Measurements from ENCODE around the gene NFATC2IP.

The NFATC2IP gene

DNA sequence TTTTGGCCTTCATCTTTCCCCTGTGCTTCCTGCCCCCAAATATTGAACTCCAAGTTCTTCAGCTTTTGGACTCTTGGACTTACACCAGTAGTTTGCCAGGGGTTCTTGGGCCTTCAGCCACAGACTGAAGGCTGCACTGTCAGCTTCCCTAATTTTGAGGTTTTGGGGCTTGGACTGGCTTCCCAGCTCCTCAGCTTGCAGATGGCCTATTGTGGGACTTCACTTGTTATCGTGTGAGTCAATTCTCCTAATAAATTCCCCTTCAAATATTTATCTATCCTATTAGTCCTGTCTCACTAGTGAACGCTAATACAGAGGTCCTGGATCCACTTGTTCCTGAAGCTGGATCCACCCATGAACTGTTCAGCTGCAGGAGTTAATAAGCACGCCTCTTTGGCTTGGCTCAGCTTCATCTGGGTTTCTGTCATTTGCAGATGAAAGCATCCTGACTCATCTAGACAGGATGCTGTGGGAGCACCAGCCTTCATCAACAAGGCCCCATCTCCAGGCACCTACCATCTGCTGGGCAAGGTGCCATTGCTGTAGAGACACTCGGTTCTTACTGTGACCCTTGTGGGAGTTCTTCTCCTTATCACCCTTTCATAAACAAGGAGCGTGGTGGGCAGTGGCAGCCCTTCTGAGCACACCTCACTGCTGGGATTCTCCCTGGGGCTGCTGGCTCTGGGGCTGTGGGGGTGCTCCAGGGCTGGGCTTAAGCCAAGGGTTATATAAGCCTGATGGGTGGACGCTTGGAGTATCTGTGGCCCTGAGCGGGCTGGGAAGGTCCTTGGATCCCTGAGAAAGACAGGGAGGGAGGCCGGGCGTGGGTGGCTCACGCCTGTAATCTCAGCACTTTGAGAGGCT lies 57.2 kb downstream of the NFATC2IP start:
- Histone ChIP-seq H3K9me3 (ENCODE audit: low read depth, low read length) (no peaks in the 10 kb centered on the region), H3K4me3 (no peak overlapping the region), H3K9ac (ENCODE audit: insufficient read length) (no peak overlapping the region), H3K36me3 (ENCODE audit: insufficient read depth, low read length) (no peaks in the 10 kb centered on the region), H3K27ac (no peak overlapping the region)
- DNase-seq (ENCODE audit: low read depth, low spot score) = no peak
- TF ChIP-seq FOXP2 (optimal IDR thresholded peaks at IDR 0.05; ENCODE audit: control extremely low read depth, extremely low read length, insufficient read depth) = no peak
- no peak for TF ChIP-seq EZH2 (IDR thresholded peaks at IDR 0.05)
- no peak for TF ChIP-seq POLR2AphosphoS5 (IDR thresholded peaks at IDR 0.05; ENCODE audit: borderline replicate concordance, low read depth, low read length)

DNA sequence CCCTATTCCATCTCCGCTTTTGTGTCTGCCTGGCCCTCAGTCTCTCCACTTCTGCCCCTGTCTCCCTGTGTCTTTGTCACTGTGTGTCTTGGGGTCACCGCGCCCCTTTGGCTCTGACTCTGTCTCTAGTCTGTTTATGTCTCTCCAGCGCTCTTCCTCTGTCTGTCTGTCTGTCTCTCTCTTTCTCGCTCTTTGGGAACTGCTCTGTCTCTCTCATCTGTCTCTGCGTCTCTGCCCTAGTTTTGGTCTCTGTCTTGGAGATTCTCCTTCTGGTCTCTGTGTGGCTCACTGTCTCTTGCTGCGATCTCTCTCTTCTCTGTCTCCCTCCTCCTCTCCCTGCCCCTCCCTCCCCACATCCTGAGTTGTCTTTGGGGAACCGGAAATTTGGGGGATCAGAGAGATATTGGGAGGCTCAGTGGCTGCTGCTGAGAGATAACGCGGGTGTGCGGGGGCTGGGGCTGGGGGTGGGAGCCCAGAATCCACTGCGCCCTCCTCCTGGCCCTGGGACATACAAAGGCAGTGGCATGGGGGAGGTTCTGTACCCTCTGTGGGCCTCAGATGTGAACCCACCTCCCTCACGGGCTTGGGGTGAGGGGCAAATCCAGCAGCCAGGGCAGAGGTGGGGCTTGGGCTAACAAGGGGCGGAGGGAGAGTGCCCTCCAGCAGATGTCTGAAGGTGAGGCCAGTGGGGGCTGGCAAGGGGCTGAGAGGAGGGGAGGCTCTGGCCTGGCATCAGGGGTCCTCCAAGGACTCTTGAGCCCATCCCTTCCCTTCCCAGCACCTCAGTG lies 58.5 kb downstream of the NFATC2IP start:
- H3K9ac ChIP-seq (ENCODE audit: insufficient read length) = no peak overlapping the region
- TF ChIP-seq EZH2 (IDR thresholded peaks at IDR 0.05) = no peak
- no peak for TF ChIP-seq POLR2AphosphoS5 (IDR thresholded peaks at IDR 0.05; ENCODE audit: borderline replicate concordance, low read depth, low read length)
- TF ChIP-seq FOXP2 (optimal IDR thresholded peaks at IDR 0.05; ENCODE audit: control extremely low read depth, extremely low read length, insufficient read depth) = no peak
- DNase-seq (ENCODE audit: low read depth, low spot score) = no peak

GRCh38 chr16:29009838-29010166 lies 59.1 kb downstream of the NFATC2IP start:
- Histone ChIP-seq H3K4me3 (no peak overlapping the region), H3K36me3 (ENCODE audit: insufficient read depth, low read length) (no peaks in the 10 kb centered on the region), H3K27ac (no peak overlapping the region), H3K9ac (ENCODE audit: insufficient read length) (no peak overlapping the region), H3K9me3 (ENCODE audit: low read depth, low read length) (no peaks in the 10 kb centered on the region)
- DNase-seq (ENCODE audit: low read depth, low spot score) = no peak
- no peak for TF ChIP-seq POLR2AphosphoS5 (IDR thresholded peaks at IDR 0.05; ENCODE audit: borderline replicate concordance, low read depth, low read length)
- TF ChIP-seq FOXP2 (optimal IDR thresholded peaks at IDR 0.05; ENCODE audit: control extremely low read depth, extremely low read length, insufficient read depth) = no peak
- TF ChIP-seq EZH2 (IDR thresholded peaks at IDR 0.05) = no peak

More for the DNA sequence above, 58.5 kb downstream of the NFATC2IP start:
- no peak overlapping the region for H3K4me3 ChIP-seq
- no peaks in the 10 kb centered on the region for H3K36me3 ChIP-seq (ENCODE audit: insufficient read depth, low read length)
- no peaks in the 10 kb centered on the region for H3K9me3 ChIP-seq (ENCODE audit: low read depth, low read length)
- H3K27ac ChIP-seq = no peak overlapping the region

DNA sequence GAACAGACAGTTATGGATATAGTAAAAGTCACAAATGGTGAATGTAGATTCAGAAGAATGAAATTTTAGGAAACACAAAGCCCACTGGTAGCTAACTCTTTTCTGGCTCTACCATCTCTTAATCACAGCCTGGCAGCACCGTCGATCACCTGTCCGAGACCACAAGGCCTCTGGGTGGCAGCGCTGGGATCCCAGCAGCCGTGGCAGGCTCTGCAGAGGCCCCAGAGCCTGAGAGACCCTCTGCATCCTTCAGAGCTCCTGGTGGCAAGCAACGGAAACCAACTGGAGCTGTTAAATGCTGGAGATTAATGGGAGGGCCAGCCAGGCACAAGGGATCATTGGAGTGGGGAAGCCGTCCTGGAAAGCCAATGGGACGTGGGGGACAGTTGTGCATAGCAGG lies 60.4 kb downstream of the NFATC2IP start:
- Histone ChIP-seq H3K9me3 (ENCODE audit: low read depth, low read length) (no peaks in the 10 kb centered on the region), H3K9ac (ENCODE audit: insufficient read length) (no peak overlapping the region), H3K36me3 (ENCODE audit: insufficient read depth, low read length) (no peaks in the 10 kb centered on the region), H3K27ac (no peak overlapping the region), H3K4me3 (no peak overlapping the region)
- DNase-seq (ENCODE audit: low read depth, low spot score) = no peak
- TF ChIP-seq EZH2 (IDR thresholded peaks at IDR 0.05) (no peak), POLR2AphosphoS5 (IDR thresholded peaks at IDR 0.05; ENCODE audit: borderline replicate concordance, low read depth, low read length) (no peak), FOXP2 (optimal IDR thresholded peaks at IDR 0.05; ENCODE audit: control extremely low read depth, extremely low read length, insufficient read depth) (no peak)

DNA sequence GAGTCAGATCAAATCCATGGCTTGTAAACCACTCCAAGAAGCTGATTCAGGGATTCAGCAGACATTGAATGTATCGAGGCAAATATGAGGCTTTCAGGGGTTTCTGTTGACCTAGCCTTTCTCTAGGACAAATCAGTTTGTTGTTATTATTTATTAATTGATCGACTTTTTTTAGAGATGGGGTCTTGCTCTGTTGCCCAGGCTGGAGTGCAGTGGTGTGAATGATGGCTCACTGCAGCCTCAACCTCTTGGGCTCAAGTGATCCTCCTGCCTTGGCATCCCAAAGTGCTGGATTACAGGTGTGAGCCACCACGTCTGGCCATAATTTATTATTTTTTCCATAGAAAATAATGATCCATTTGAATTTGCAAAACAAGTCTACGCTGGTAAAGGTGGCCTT lies 61.1 kb downstream of the NFATC2IP start:
- H3K4me3 ChIP-seq = no peak overlapping the region
- no peak for DNase-seq (ENCODE audit: low read depth, low spot score)
- H3K36me3 ChIP-seq (ENCODE audit: insufficient read depth, low read length) = no peaks in the 10 kb centered on the region
- no peak overlapping the region for H3K9ac ChIP-seq (ENCODE audit: insufficient read length)
- H3K27ac ChIP-seq = no peak overlapping the region
- no peaks in the 10 kb centered on the region for H3K9me3 ChIP-seq (ENCODE audit: low read depth, low read length)
- TF ChIP-seq FOXP2 (optimal IDR thresholded peaks at IDR 0.05; ENCODE audit: control extremely low read depth, extremely low read length, insufficient read depth) (no peak), POLR2AphosphoS5 (IDR thresholded peaks at IDR 0.05; ENCODE audit: borderline replicate concordance, low read depth, low read length) (no peak), EZH2 (IDR thresholded peaks at IDR 0.05) (no peak)

DNA sequence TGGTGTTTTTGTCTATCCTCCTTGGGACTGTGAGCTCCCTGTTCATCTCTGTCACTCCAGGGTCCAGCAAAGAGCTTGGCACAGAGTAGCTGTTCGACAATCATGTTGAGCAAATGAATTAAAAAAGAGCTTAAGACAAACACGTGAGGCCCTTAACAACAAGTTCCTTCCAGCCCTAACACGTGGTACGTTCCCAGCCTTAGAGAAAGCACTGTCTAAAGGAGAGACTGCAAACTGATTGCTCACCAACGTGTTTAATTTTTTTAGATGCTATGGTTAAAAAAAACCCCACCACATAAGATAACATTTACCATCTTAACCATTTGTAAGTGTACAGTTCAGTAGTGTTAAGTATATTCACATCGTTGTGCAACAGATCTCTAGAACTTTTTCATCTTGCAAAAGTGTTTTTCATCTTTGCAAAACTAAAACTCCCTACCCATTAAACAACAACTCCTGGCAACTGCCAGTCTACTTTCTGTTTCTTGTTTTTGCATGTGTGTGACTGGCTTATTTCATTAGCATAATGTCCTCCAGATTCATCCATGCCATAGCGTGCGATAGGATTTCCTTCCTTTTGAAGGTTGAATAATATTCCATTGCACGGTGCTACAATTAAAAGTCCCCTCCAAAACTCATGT lies 62.3 kb downstream of the NFATC2IP start:
- TF ChIP-seq FOXP2 (optimal IDR thresholded peaks at IDR 0.05; ENCODE audit: control extremely low read depth, extremely low read length, insufficient read depth) = no peak
- TF ChIP-seq POLR2AphosphoS5 (IDR thresholded peaks at IDR 0.05; ENCODE audit: borderline replicate concordance, low read depth, low read length) = no peak
- no peak for TF ChIP-seq EZH2 (IDR thresholded peaks at IDR 0.05)
- DNase-seq (ENCODE audit: low read depth, low spot score) = no peak

DNA sequence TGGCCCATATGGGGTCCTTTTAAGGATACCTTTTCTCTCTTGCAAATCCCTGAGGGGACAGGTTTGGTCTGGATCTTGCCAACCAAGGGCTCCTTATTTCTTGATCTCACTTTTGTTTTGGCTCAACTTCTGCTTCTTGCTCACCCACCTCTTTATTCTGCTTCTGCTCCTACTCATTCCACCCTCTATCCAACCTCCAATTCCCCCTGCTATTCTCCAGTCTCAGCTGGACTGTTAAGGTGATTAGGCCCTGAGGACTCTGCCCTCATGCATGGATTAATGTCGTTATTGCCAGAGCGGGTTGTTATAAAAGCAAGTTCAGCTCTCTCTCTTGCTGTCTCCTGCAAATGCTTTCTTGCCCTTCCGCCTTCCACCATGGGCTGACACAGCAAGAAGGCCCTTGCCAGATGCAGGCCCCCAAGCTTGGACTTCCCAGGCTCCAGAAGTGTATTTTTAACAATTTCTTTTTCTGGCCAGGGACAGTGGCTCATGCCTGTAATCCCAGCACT lies 63.9 kb downstream of the NFATC2IP start:
- DNase-seq (ENCODE audit: low read depth, low spot score) = no peak
- Histone ChIP-seq H3K4me3 (no peak overlapping the region), H3K27ac (no peak overlapping the region), H3K9me3 (ENCODE audit: low read depth, low read length) (no peaks in the 10 kb centered on the region), H3K9ac (ENCODE audit: insufficient read length) (no peak overlapping the region), H3K36me3 (ENCODE audit: insufficient read depth, low read length) (no peaks in the 10 kb centered on the region)
- TF ChIP-seq POLR2AphosphoS5 (IDR thresholded peaks at IDR 0.05; ENCODE audit: borderline replicate concordance, low read depth, low read length) (no peak), FOXP2 (optimal IDR thresholded peaks at IDR 0.05; ENCODE audit: control extremely low read depth, extremely low read length, insufficient read depth) (no peak), EZH2 (IDR thresholded peaks at IDR 0.05) (no peak)

More for the DNA sequence above, 62.3 kb downstream of the NFATC2IP start:
- H3K27ac ChIP-seq = no peak overlapping the region
- H3K4me3 ChIP-seq = no peak overlapping the region
- no peak overlapping the region for H3K9ac ChIP-seq (ENCODE audit: insufficient read length)
- H3K36me3 ChIP-seq (ENCODE audit: insufficient read depth, low read length) = no peaks in the 10 kb centered on the region
- no peaks in the 10 kb centered on the region for H3K9me3 ChIP-seq (ENCODE audit: low read depth, low read length)
